ENCODE data around the gene SCAPER.
"Not testable (repeated sequence)": the region's sequence is repeated elsewhere in the genome, so short reads cannot be mapped to it uniquely, and the experiment has no call there.

The SCAPER gene

DNA sequence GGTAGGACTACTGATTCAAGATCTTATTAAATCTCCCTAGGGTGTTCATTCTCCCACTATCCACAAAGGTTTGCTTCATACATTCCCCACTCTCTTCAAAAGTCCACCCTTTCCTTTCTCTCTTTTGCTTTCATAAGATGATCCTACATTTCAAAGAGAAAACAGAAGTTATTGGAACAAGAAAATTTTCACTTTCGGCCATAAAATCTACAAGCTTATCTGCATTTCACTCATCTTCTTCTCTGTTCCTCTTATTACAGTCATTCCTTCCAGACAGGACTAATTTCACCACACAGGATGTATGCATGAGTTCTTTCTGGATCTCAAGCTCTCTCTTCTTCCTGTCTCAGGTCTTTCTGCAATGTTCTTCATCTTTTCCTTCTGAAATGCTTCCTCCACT lies 329.9 kb downstream of the SCAPER start:
- no peak for DNase-seq (ENCODE audit: low read depth in 2 of 2)

DNA sequence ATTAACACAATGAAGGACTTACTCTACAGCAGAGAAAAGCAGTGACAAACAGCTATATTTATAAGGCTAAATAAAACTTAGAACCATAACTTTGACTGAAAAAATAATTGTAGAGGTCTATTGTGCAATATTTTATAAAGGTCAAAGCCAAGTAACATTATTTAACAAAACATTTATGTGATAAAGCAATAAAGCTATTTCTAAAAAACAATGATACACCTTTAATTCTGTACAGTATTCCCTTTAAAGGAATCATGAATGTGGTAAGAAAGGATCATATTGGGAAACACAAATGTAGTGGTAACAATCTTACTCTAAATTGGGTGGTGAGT lies 332.2 kb downstream of the SCAPER start:
- no peak for DNase-seq (ENCODE audit: low read depth in 2 of 2)

DNA sequence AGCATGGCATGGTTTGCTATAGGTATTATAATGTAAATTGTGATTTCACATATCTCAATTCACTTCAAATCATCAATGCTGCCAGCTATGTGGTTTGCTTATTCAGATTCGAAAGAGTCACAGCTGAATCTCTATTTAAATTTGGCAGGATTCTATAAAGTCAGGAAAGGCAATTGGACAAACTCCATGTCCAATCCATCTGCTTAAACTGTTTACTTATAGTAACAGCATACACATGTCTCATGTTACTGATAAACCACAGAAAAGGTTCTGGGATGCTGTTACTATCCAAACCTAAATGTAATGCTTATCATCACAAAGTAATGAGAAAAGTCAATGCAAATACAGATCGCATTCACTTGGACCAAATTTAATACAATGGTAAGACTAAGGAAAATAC lies 338.9 kb downstream of the SCAPER start:
- no peak for DNase-seq (ENCODE audit: low read depth in 2 of 2)

DNA sequence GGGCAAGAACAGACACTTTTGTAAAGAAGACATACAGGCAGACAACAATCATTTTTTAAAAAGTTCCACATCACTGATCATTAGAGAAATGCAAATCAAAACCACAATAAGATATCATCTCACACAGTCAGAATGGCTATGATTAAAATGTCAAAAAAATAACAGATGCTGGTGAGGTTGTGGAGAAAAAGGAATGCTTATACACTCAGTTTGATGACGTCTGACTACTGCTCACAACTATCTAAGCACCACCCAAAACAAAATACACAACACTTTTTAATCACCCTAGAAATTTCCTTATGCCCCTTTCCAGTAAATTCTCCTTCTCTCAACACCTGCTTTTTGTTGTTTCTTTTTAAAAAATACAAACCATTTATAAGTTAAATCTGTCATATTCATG lies 339.8 kb downstream of the SCAPER start:
- DNase-seq (ENCODE audit: low read depth in 2 of 2): no peak

DNA sequence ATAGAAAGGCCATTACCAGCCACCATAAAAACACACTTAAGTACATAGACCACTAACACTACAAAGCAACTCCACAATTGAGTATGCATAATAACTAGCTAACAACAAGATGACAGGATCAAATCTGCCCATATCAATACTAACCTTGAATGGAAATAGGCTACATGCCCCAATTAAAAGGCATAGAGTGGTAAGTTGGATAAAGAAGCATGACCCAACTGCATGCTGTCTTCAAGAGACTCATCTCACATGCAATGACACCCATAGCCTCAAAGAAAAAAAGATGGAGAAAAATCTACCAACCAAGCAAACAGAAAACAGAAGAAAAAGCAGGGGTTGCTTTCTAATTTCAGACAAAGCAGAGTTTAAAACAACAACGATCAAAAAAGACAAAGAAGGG lies 349.9 kb downstream of the SCAPER start:
- no peak for DNase-seq (ENCODE audit: low read depth in 2 of 2)

DNA sequence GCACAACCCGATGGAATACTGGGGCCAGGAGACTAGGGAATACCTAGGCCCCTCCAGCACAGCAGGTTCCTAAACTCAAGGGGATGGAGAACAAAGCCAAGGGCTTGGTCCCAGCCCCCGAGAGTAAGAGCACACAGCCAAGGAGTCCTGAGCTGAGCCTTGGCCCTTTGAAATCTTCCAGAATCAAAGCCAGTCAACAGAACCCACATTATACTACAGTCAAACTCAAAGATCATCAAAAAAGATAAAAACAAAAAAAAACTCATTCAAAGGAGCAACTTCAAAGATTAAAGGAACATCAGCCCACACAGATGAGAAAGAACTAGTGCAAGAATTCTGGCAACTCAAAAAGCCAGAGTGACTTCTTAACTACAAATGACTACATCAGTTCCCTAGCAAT lies 351.6 kb downstream of the SCAPER start:
- no peak for DNase-seq (ENCODE audit: low read depth in 2 of 2)

DNA sequence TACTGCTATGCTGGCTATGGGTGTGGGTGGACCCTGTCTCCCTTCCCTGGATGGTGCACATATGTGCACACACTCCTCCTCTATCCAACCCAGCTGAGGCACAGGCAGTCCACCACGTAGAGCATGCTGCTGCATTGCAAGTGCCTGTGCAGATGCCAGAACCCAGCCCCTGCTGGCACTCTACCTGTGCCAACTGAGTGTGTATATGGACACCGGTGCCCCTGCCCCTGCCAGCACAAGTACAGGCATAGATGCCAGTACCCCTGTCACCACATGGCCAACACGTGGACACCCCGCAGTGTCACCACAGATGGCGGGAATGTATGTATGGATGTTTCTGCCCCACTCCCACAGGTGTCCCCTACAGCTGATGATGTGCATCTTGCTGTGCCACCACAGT lies 352.0 kb downstream of the SCAPER start:
- no peak for DNase-seq (ENCODE audit: low read depth in 2 of 2)

DNA sequence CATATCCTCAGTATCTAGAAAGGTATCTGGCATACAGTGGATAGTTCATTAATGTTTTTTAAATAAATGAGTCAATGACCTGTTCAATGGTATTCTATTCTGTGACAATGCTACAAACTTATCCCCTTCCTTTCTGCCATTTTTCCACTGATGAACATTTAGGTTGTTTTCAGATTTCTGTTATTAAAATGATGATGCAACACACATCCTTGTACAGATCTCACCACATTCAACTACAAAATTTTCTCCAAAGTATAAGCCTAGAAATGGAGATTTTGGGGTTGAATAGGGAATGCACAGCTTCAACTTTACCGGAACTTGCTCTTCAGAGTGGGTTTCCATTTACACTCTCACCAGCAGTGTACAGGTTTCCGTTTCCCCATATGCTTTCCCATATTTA lies 358.3 kb downstream of the SCAPER start:
- no peak for DNase-seq (ENCODE audit: low read depth in 2 of 2)

DNA sequence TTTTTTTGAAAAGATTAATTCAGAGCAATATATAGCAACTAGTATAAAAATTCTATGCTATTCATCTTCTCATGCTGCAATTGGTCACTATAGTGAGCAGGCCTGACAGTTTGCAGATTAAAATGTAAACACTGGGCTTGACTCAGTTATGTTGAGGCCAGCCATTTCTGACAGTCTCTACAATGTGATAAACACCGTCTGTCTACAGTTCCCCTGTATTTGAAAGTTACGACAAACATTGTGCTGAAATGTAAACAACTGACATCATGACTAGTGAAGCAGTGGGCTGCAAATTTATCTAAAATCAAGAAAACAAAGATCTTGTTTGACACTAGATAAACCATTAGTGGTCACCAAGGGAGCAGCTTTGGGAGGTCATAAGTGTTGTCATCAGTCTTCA lies 371.1 kb downstream of the SCAPER start:
- DNase-seq (ENCODE audit: low read depth in 2 of 2): no peak

DNA sequence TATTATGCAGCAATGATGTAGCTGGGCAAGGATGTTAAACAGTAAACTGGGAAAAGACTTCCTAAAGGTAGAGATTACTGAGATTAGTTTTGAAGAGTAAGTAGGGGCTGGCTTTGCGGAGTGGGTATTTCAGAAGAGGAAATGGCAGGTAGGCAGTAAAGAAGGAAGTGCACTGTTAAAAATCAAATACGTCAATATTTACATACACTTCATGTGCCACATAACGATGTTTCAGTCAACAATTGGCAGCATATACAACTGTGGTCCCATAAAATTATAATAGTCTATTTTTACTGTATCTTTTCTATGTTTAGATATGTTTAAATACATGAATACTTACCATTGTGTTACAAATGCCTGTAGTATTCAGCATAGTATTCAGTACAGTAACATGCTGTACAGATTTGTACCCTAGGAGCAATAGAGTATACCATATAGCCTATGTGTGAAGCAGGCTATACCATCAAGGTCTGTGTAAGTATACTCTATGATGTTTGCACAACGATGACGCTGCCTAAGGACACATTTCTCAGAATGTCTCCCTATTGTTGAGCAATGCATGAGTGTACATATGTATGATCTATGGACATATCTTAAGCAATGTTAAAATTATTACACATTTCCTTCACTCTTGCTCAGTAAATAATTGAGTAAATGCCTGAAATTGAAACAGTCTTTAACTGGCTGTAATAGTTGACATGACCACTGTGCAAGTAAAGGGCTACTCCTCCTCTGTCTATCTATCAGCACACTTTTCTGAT lies 371.9 kb downstream of the SCAPER start:
- no peak for DNase-seq (ENCODE audit: low read depth in 2 of 2)

DNA sequence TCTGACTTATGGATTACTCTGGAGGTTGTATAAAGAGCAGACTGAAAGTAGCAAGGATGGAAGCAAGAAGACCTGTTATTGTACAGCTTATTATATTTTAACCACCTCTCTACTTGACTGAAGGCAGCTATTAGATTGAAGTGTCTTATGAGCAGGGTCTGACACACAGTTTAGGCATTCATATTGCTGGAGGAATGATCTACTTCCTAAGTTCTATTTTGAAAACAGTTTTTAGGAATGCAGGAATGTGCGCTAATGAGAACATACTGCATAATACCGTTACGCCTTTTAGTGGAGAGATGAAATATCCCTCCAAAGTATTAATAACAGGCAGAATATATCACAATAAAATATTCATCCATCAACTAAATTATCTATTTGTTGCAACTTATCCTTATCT lies 375.2 kb downstream of the SCAPER start:
- DNase-seq (ENCODE audit: low read depth in 2 of 2): no peak

DNA sequence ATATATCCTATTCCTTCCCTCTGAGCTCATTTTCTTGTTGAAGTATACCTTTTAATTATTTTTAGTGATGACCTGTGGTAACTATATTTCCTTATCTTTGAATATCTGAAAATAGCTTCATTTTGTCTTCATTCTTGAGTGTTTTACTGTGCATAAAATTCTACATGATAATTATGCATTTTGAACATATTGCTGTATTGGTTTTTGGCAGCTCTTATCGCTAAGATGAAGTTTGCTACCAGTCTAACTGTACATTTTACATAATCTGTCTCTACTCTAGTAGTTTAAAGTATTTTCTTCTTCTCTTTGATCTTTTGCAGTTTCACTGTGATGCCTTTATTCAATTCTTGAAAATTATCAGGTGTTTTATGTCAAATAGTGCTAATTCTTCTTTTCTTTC lies 379.0 kb downstream of the SCAPER start:
- no peak for DNase-seq (ENCODE audit: low read depth in 2 of 2)

DNA sequence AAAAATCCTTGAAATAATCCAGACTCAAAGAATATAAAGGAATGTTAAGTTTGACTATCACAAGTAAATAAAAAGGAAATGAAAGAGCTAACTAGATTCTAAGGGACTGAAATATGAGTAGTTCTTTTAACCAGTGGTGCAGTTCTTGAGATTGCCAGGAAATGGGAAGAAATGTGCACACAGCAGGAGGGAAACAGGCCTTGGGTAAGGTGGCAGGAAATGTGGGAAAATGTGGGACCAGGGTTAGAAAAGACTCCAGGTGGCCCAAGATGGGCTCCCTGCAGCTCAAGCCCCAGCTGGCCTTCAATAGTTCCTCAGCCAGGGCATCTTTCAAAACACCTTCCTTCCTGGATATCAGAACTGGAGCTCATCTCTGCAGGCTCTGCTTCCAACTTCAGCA lies 387.2 kb downstream of the SCAPER start:
- DNase-seq (ENCODE audit: low read depth in 2 of 2): no peak

DNA sequence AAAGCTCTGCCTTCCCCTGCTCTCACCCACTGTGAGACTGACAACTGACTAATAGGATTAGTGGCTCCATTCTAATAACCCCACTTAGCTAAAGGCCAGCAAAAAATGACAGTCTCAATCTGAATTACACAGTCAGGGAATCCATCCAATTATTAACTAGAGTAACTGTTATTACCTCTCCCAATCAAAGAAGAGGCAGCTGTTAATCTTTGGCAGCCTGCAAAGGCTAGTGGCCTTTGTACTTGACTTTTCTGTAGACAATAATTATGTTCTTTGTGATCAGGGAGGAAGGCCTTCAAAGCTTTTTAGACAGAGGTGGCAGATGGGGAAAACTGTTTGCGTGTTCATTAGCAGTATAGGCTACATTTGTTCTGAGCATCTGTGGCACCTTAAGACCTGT lies 390.9 kb downstream of the SCAPER start:
- DNase-seq (ENCODE audit: low read depth in 2 of 2): no peak

DNA sequence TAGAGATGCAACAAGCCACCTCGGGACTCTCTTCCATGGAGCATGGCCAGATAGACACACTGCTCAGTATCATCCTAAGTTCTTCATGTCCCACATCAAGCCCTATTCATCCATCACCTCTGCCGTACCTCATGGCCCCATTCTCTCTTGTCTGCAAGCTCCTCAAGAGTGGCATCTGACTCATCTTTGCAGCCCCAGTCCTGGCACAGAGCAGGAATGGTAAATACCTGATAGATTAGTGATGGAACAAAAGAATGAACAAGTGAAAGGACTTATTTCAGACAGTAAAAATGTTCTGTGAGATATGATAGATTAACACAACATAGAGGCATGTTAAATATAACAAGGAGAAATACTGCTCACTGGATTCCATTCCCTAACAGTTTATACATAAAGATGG lies 392.2 kb downstream of the SCAPER start:
- no peak for DNase-seq (ENCODE audit: low read depth in 2 of 2)

DNA sequence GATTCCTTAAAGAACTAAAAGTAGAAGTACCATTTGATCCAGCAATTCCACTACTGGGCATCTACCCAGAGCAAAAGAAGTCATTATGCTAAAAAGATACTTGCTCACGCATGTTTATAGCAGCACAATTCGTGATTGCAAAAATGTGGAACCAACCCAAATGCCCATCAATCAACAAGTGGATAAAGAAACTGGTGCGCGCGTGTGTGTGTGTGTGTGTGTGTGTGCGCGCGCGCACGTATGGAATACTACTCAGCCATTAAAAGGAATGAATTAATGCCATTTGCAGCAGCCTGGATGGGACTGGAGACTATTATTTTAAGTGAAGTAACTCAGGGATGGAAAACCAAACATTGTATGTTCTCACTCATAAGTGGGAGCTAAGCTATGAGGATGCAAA lies 394.5 kb downstream of the SCAPER start:
- not testable (repeated sequence) for DNase-seq (ENCODE audit: low read depth in 2 of 2)

DNA sequence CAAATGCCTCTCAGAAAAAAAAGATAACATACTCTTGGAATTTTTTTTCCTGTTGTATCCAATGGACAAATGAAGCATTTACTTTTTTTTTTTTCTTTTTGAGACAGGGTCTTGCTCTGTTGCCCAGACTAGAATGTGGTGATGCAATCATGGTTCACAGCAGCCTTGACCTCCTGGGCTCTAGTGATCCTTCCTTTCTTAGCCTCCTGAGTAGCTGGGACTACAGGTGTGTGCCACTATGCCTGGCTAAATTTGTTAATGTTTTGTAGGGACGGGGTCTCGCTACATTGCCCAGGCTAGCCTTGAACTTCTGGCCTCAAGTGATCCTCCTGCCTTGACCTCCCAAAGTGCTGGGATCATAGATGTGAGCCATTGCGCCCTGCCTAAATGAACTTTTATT lies 401.3 kb downstream of the SCAPER start:
- DNase-seq (ENCODE audit: low read depth in 2 of 2): no peak

DNA sequence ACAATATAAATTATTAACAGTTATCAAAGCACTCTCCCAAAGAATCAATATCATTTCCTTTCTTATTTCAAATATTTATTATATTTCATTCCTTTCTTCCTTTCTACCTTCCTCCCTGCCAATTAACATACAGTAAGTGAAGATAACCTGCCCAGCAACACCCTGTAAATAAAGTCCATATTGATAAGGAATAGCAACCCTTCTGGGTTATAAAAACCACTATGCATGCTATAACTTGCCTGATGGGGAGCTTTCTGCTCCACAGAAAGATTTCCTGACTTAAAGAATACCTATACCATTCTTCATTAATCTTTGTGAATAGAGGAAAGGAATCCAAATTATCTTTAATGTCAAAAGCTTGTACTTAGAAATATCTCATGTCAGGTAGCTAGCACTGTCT lies 402.0 kb downstream of the SCAPER start:
- no peak for DNase-seq (ENCODE audit: low read depth in 2 of 2)

DNA sequence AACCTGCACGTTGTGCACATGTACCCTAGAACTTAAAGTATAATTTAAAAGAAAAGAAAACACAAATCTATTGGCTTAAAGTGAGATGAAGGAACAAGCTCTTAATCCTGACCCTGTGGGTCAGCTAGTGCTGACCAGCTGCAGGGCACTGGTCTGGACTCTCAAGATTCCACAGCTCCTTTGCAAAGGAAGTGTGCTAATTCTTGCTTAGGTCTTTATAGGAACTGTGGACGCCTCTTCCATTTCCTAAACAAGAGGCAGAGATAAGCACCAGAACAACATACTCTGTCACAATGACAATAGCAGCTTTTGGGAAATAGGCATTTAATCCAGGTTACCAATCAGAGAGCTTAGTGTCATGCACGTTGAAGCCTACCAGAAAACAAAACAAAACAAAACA lies 402.5 kb downstream of the SCAPER start:
- no peak for DNase-seq (ENCODE audit: low read depth in 2 of 2)

DNA sequence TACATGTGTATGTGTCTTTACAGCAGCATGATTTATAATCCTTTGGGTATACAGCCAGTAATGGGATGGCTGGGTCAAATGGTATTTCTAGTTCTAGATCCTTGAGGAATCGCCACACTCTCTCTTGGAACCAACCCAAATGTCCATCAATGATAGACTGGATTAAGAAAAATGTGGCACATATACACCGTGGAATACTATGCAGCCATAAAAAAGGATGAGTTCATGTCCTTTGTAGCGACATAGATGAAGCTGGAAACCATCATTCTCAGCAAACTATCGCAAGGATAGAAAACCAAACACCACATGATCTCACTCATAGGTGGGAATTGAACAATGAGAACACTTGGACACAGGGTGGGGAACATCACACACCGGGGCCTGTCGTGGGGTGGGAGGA lies 403.0 kb downstream of the SCAPER start:
- not testable (repeated sequence) for DNase-seq (ENCODE audit: low read depth in 2 of 2)

DNA sequence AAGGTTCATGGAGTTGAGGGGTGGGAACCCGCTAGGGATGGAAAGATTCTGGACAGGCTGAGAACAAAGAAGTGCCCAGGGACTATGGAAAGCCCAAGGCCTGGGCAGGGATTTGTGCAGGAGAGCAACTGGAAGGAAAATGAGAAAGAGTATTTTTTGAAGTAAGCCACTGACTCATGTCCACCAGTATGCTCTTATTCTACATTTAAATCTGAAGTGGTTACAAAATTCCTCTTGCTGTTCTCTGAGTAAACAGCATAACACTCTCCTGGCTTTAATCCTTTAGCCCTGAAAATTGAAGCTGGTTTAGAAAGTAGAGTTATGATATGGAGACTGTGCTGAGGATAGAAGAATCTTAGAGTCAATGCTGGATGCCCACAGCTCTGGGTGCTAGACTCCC lies 403.4 kb downstream of the SCAPER start:
- DNase-seq (ENCODE audit: low read depth in 2 of 2): no peak

DNA sequence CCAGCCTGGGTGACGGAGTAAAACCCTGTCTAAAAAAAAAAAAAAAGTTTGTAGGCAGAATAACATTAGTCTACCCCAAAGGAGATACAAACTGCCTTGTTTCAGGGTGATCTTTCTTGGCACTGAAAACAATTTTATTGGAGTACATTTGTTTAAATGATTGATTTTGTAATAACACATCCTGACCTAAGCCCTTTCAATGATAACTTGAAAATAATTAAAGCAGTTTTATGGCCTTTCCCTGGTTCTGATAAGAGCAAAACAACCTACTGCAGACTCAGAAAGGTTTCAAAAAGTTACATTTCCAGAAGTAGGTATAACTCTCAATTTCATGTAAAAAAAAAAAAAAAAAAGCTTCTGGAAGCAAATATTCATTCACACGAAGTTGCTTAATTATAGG lies 404.1 kb downstream of the SCAPER start:
- no peak for DNase-seq (ENCODE audit: low read depth in 2 of 2)

DNA sequence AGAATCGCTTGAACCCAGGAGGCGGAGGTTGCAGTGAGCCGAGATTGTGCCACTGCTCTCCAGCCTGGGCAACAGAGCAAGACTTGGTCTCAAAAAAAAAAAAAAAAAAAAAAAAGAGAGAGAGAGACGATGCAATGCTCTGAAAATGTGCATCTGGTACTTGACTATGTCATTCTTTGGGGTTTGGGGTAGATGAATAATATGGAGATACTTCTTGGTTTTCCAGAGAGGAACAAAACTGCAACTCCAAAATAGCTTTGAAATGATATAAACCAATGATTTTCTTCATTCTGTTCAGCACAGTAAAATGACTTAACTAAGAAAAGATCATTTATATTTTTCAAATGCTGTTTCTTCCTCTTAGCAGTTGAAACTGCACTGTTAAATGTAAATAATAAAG lies 409.7 kb downstream of the SCAPER start:
- no peak for DNase-seq (ENCODE audit: low read depth in 2 of 2)

DNA sequence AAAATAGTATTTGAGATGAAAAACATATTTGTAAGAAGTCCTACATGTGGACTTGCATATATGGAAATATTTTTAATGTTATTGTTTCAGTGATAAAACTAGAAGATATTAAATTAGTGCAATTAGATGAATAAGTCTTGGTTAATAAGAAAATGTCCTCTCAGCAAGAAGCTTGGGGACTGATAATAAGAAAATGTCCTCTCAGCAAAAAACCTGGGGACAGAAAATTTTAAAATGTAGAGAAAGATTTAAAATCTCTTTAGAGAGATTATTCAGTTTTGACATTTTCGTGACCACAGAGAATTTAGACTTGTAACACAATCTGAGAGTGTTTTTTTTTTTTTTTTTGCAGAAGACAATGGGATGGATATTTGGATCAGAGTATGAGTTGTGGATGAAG lies 412.6 kb downstream of the SCAPER start:
- no peak for DNase-seq (ENCODE audit: low read depth in 2 of 2)

DNA sequence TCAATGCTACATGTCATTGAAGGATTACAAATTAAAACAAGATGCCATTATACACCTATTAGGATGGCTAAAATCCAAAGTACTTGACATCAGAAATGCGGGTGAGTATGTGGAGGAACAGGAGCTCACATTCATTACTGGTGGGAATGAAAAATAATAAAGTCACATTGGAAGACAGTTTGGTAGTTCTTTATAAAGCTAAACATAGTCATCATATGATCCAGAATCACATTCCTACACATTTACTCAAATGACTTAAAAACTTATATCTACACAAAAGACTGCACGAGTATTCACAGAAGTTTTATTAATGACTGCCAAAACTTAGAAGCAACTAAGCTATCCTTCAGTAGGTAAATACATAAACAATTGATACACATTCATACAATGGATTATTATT lies 421.4 kb downstream of the SCAPER start:
- no peak for DNase-seq (ENCODE audit: low read depth in 2 of 2)
